CD14-positive monocyte (primary cell): ENCODE measurements around the gene ZFP82. TPM values are rescaled to one million over a fixed set of nuclear protein-coding genes. Genes with fewer than 3 reads are reported as not detected.

ENCODE experiments used
- DNase-seq, 3 donors: peaks; one replicate each; pipeline ENCODE4 v3.0.0-alpha.2; 2011 to 2022
- H2AFZ ChIP-seq: 2 replicates; pipeline ENCODE4 v1.6.0; 2012; ENCODE audit warnings: mild to moderate bottlenecking, low read depth, low read length, inconsistent platforms; ENCODE audit not compliant: insufficient read depth, poor library complexity, severe bottlenecking
- H3K27ac ChIP-seq, 2 donors: 1 replicate in 1 of 2; 2 replicates in 1 of 2; pipeline ENCODE4 v1.5.1; 2012 to 2013; ENCODE audit warnings: low read length in 2 of 2, control low read depth in 1 of 2, inconsistent platforms in 1 of 2, low read depth in 1 of 2, mild to moderate bottlenecking in 1 of 2
- H3K27me3 ChIP-seq, 2 donors: one replicate each; pipeline versions ENCODE4 v1.6.0 to v1.6.1; 2011 to 2013; ENCODE audit warnings: low read length in 2 of 2; ENCODE audit not compliant: control insufficient read depth in 2 of 2, insufficient read depth in 2 of 2
- H3K36me3 ChIP-seq, 2 donors: replicated peaks in 1 of 2; 1 replicate in 1 of 2; 2 replicates in 1 of 2; pipeline versions ENCODE4 v1.5.1 to v1.6.1; 2012 to 2013; ENCODE audit warnings: low read length in 2 of 2, control low read depth in 1 of 2, inconsistent platforms in 1 of 2, mild to moderate bottlenecking in 1 of 2; ENCODE audit not compliant: insufficient read depth in 2 of 2, control insufficient read depth in 1 of 2
- H3K4me1 ChIP-seq, 2 donors: 1 replicate in 1 of 2; 2 replicates in 1 of 2; pipeline versions ENCODE4 v1.5.1 to v1.6.1; 2012 to 2013; ENCODE audit warnings: low read length in 2 of 2, control low read depth in 1 of 2, inconsistent platforms in 1 of 2, mild to moderate bottlenecking in 1 of 2, moderate library complexity in 1 of 2; ENCODE audit not compliant: insufficient read depth in 2 of 2, control insufficient read depth in 1 of 2
- H3K4me2 ChIP-seq: replicated peaks from 2 replicates; pipeline ENCODE3; 2012; ENCODE audit warnings: low read length, moderate library complexity, mild to moderate bottlenecking; ENCODE audit not compliant: poor library complexity, severe bottlenecking; ENCODE audit errors: extremely low read depth
- H3K4me3 ChIP-seq, 3 experiments: fragments of 200-600 bp in 1 of 3; sonication (generic) in 1 of 3; replicated peaks in 1 of 3; 1 replicate in 2 of 3; 2 replicates in 1 of 3; pipeline ENCODE4 v1.5.1; 2011 to 2013; ENCODE audit warnings: low read length in 3 of 3, mild to moderate bottlenecking in 3 of 3, control low read depth in 2 of 3, low read depth in 2 of 3, inconsistent platforms in 1 of 3, moderate library complexity in 1 of 3
- H3K79me2 ChIP-seq: 2 replicates; pipeline ENCODE4 v1.6.0; 2012; ENCODE audit warnings: mild to moderate bottlenecking, control low read depth, inconsistent platforms, low read length, moderate library complexity; ENCODE audit not compliant: insufficient read depth
- H3K9ac ChIP-seq: 2 replicates; pipeline ENCODE4 v1.6.0; 2017; ENCODE audit warnings: low read length, mild to moderate bottlenecking; ENCODE audit not compliant: insufficient read depth, poor library complexity, severe bottlenecking
- H3K9me3 ChIP-seq, 2 donors: replicated peaks in 1 of 2; 1 replicate in 1 of 2; 2 replicates in 1 of 2; pipeline versions ENCODE4 v1.5.1 to v1.6.1; 2012 to 2013; ENCODE audit warnings: low read length in 2 of 2, control low read depth in 1 of 2; ENCODE audit not compliant: control insufficient read depth in 1 of 2, insufficient read depth in 1 of 2
- H4K20me1 ChIP-seq: 2 replicates; pipeline ENCODE4 v1.6.0; 2012; ENCODE audit warnings: mild to moderate bottlenecking, low read length, control low read depth, moderate library complexity; ENCODE audit not compliant: insufficient read depth
- H3K27ac Mint-ChIP-seq, 7 donors: one replicate each; pipeline ENCODE4 v1.8.0; 2020; ENCODE audit warnings: mild to moderate bottlenecking in 7 of 7, mixed read lengths in 7 of 7, moderate library complexity in 6 of 7, inconsistent platforms in 2 of 7
- H3K27me3 Mint-ChIP-seq, 3 donors: one replicate each; pipeline ENCODE4 v1.8.0; 2021 to 2022; ENCODE audit warnings: low read depth in 3 of 3, mild to moderate bottlenecking in 3 of 3, mixed read lengths in 3 of 3, moderate library complexity in 3 of 3, inconsistent platforms in 1 of 3
- H3K36me3 Mint-ChIP-seq, 2 donors: one replicate each; pipeline ENCODE4 v1.8.0; 2020; ENCODE audit warnings: mixed read lengths in 2 of 2, inconsistent platforms in 1 of 2, mild to moderate bottlenecking in 1 of 2
- H3K4me1 Mint-ChIP-seq: one replicate; pipeline ENCODE4 v1.8.0; 2020; ENCODE audit warnings: mild to moderate bottlenecking, mixed read lengths
- H3K4me3 Mint-ChIP-seq, 2 donors: one replicate each; pipeline ENCODE4 v1.8.0; 2020; ENCODE audit warnings: mild to moderate bottlenecking in 2 of 2, mixed read lengths in 2 of 2, moderate library complexity in 1 of 2
- H3K9me3 Mint-ChIP-seq, 7 donors: one replicate each; pipeline ENCODE4 v1.8.0; 2020 to 2022; ENCODE audit warnings: mixed read lengths in 7 of 7, mild to moderate bottlenecking in 6 of 7, moderate library complexity in 6 of 7, inconsistent platforms in 2 of 7
- WGBS: methylation state at CpG from one replicate; pipeline ENCODE4 v1.1.5; 2013; ENCODE audit warnings: missing lambda C conversion rate; ENCODE audit not compliant: insufficient coverage; 5-methylcytosine and 5-hydroxymethylcytosine counted together
- intact Hi-C, 2 donors: fragments of 100-400 bp; cut with micrococcal nuclease; formaldehyde crosslinking; loops; one replicate each; pipeline versions ENCODE4 v1.15.0 to v1.15.1; 2023
- polyA plus RNA-seq, 3 donors: library from polyadenylated mRNA; depleted of rRNA in 1 of 3; unstranded in 2 of 3; stranded (reverse) in 1 of 3; fragments of 300-500 nt in 2 of 3; fragments of >200 nt in 1 of 3; fragmentation: Illumina TruSeq in 2 of 3; gene quantifications; 1 replicate in 2 of 3; 2 replicates in 1 of 3; pipeline ENCODE4 v1.2.3, GENCODE V29; 2012 to 2021
- TF ChIP-seq, protein P1 (sequence below): fragments of 200-600 bp; IDR thresholded peaks from one replicate; pipeline ENCODE4 v1.8.0; 2022; ENCODE audit warnings: antibody characterized with exemption, mild to moderate bottlenecking

Gene ZFP82
- polyA plus RNA-seq, 3 donors: 0.33 to 0.46 (median 0.45) TPM

DNA sequence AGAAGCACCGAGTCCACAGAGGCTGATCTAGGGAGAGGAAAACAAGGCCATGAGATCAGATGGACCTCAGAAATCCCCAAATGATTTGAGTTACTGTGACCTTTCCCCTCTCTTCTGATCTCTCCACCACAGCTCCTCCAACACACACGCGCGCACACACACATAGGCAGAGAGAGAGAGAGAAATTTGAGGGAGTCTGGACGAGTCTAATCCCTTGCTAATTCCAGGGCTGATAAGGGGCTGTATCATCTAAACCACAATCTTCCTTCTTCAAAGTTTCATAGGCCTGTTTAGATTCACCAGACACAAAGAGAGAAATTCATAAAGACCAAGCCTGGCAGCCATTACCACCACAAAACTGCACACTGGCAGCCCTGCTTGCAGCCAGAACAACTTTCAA is 8.6 kb downstream of the ZFP82 start:
- Histone ChIP-seq H3K4me2 (no peak overlapping the region), H3K36me3 (peaks cover 26 to 51% of the 10 kb centered on the region in 2 donors), H3K4me1 (no peaks in the 10 kb centered on the region), H3K9me3 (peaks cover 66 to 94% of the 10 kb centered on the region in 2 donors), H2AFZ (no peak overlapping the region), H4K20me1 (no peaks in the 10 kb centered on the region), H3K4me3 (no peak overlapping the region), H3K27me3 (no peaks in the 10 kb centered on the region), H3K27ac (no peak overlapping the region), H3K79me2 (no peaks in the 10 kb centered on the region), H3K9ac (no peak overlapping the region)
- TF ChIP-seq, protein P1, sequence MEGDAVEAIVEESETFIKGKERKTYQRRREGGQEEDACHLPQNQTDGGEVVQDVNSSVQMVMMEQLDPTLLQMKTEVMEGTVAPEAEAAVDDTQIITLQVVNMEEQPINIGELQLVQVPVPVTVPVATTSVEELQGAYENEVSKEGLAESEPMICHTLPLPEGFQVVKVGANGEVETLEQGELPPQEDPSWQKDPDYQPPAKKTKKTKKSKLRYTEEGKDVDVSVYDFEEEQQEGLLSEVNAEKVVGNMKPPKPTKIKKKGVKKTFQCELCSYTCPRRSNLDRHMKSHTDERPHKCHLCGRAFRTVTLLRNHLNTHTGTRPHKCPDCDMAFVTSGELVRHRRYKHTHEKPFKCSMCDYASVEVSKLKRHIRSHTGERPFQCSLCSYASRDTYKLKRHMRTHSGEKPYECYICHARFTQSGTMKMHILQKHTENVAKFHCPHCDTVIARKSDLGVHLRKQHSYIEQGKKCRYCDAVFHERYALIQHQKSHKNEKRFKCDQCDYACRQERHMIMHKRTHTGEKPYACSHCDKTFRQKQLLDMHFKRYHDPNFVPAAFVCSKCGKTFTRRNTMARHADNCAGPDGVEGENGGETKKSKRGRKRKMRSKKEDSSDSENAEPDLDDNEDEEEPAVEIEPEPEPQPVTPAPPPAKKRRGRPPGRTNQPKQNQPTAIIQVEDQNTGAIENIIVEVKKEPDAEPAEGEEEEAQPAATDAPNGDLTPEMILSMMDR: no peak
- WGBS: no CpG with 5 or more reads among the region's 5 CpGs
- no peak overlapping the region for H3K27ac Mint-ChIP-seq
- H3K36me3 Mint-ChIP-seq: peaks cover 40 to 52% of the 10 kb centered on the region in 2 donors
- no peaks in the 10 kb centered on the region for H3K27me3 Mint-ChIP-seq
- H3K9me3 Mint-ChIP-seq: peaks cover 38 to 81% (median 66%) of the 10 kb centered on the region in 7 donors
- no peaks in the 10 kb centered on the region for H3K4me1 Mint-ChIP-seq
- no peak overlapping the region for H3K4me3 Mint-ChIP-seq
- intact Hi-C loops: no loop called here
- DNase-seq: no peak

DNA sequence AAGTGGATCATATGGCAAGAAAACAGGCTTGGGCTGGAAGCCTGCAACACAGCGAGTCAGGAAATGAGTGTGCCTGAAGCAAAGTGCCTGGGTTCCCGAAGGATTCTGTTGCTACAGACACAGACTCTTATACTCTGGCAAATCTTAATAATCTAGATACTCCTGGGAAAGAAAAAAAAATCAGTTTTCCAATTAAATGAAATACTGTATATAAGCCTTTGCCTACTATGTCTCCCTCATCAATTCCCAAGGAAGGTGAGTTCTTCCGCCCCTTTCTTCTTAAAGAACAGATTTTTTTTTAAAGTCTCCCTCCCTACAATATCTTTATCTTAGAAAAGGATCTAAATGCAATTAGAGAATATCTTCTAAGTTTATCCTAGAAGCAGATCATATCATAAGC is 10.3 kb downstream of the ZFP82 start:
- Histone ChIP-seq H2AFZ (no peak overlapping the region), H3K79me2 (no peaks in the 10 kb centered on the region), H3K4me3 (no peak overlapping the region), H4K20me1 (no peaks in the 10 kb centered on the region), H3K27me3 (no peaks in the 10 kb centered on the region), H3K9me3 (peaks cover 60 to 94% of the 10 kb centered on the region in 2 donors), H3K36me3 (peaks cover 37 to 67% of the 10 kb centered on the region in 2 donors), H3K4me2 (no peak overlapping the region), H3K4me1 (no peaks in the 10 kb centered on the region), H3K9ac (no peak overlapping the region), H3K27ac (no peak overlapping the region)
- no peak for DNase-seq
- TF ChIP-seq, protein P1: no peak
- Mint-ChIP-seq H3K9me3 (peaks cover 43 to 83% (median 65%) of the 10 kb centered on the region in 7 donors), H3K36me3 (peaks cover 52 to 61% of the 10 kb centered on the region in 2 donors), H3K4me3 (no peak overlapping the region), H3K27me3 (no peaks in the 10 kb centered on the region), H3K27ac (no peak overlapping the region), H3K4me1 (no peaks in the 10 kb centered on the region)
- intact Hi-C loops: no loop called here
- no CpG with 5 or more reads among the region's 3 CpGs for WGBS
